ENCODE results near the gene TMEM119. TPM values are rescaled to one million over a fixed set of nuclear protein-coding genes. Genes with fewer than 3 reads are reported as not detected.

TMEM119 gene
- total and polyA plus RNA-seq, 2 of the 13 experiments (the other 11 are each of a cell fraction or from before 2014, with no cell fraction given): not detected

DNA sequence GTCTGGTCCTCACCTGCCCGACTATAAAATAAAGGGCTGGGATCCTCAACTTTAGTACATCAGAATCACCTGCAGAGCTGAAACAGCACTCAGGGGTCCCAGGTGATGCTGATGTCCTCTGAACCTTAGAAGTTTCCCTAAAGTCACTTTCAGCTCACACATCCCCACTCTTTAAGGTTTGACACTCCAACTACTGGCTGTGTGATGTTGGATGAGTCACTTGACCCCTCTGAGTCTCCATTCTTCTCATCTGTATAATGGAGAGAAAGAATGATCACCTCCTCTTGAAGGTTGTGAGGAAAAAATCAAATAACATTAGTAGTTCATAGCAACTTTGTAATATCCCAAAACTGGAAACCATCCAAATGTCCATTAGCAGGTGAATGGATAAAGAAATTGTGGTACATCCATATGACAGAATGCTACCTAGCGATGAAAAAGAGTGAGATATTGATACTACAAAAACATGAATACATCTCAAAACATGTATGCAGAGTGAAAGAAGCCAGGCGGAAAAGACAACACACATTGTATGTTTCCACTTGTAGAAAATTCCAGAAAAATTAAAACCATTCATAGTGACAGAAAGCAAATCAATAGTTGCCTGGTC lies 13.3 kb downstream of the TMEM119 start:
- no peak overlapping the region for H2AFZ ChIP-seq (ENCODE audit: low read length)
- no peak for DNase-seq (ENCODE audit: low spot score)
- BruUV-seq (replicated peaks): no TSS peak
- H3K27ac ChIP-seq (ENCODE audit: extremely low read length, insufficient read depth, low read length): no peak overlapping the region
- H3K79me2 ChIP-seq (ENCODE audit: insufficient read depth, low read length): no peaks in the 10 kb centered on the region
- 28% methylated on average over 3 of the region's 3 CpGs for WGBS (ENCODE audit: low lambda C conversion rate)
- TF ChIP-seq ELF1 (CRISPR knock-in tag; IDR thresholded peaks at IDR 0.05) (no peak), TOPORS (CRISPR knock-in tag; IDR thresholded peaks at IDR 0.05) (no peak), ZBTB1 (CRISPR knock-in tag; IDR thresholded peaks at IDR 0.05; ENCODE audit: borderline replicate concordance) (no peak), ZNF543 (CRISPR knock-in tag; IDR thresholded peaks at IDR 0.05) (no peak)
- TF ChIP-seq, protein P1, sequence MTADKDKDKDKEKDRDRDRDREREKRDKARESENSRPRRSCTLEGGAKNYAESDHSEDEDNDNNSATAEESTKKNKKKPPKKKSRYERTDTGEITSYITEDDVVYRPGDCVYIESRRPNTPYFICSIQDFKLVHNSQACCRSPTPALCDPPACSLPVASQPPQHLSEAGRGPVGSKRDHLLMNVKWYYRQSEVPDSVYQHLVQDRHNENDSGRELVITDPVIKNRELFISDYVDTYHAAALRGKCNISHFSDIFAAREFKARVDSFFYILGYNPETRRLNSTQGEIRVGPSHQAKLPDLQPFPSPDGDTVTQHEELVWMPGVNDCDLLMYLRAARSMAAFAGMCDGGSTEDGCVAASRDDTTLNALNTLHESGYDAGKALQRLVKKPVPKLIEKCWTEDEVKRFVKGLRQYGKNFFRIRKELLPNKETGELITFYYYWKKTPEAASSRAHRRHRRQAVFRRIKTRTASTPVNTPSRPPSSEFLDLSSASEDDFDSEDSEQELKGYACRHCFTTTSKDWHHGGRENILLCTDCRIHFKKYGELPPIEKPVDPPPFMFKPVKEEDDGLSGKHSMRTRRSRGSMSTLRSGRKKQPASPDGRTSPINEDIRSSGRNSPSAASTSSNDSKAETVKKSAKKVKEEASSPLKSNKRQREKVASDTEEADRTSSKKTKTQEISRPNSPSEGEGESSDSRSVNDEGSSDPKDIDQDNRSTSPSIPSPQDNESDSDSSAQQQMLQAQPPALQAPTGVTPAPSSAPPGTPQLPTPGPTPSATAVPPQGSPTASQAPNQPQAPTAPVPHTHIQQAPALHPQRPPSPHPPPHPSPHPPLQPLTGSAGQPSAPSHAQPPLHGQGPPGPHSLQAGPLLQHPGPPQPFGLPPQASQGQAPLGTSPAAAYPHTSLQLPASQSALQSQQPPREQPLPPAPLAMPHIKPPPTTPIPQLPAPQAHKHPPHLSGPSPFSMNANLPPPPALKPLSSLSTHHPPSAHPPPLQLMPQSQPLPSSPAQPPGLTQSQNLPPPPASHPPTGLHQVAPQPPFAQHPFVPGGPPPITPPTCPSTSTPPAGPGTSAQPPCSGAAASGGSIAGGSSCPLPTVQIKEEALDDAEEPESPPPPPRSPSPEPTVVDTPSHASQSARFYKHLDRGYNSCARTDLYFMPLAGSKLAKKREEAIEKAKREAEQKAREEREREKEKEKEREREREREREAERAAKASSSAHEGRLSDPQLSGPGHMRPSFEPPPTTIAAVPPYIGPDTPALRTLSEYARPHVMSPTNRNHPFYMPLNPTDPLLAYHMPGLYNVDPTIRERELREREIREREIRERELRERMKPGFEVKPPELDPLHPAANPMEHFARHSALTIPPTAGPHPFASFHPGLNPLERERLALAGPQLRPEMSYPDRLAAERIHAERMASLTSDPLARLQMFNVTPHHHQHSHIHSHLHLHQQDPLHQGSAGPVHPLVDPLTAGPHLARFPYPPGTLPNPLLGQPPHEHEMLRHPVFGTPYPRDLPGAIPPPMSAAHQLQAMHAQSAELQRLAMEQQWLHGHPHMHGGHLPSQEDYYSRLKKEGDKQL (CRISPR knock-in tag; IDR thresholded peaks at IDR 0.05; ENCODE audit: low read depth): no peak
- POLR2A ChIA-PET: no interaction called here
- no peak for ATAC-seq
- FAIRE-seq: no peak
- CTCF ChIA-PET (ENCODE audit: low intra/inter-chr PET ratio, low total read pairs): no interaction called here
- H3K4me1 ChIP-seq (ENCODE audit: insufficient read depth, low read length): no peaks in the 10 kb centered on the region
- H3K9me3 ChIP-seq (ENCODE audit: low read length): no peaks in the 10 kb centered on the region
- no peak overlapping the region for H3K4me3 ChIP-seq (replicated peaks in 1 of 3; ENCODE audit: insufficient read depth in 1 of 3, low read depth in 2 of 3, low read length in 3 of 3)
- H3K4me2 ChIP-seq (ENCODE audit: low read depth, low read length): no peak overlapping the region
- intact Hi-C loops (cut with micrococcal nuclease; ENCODE audit: unreplicated experiment) (no loop called here), in situ Hi-C loops (cut with HindIII; ENCODE audit: extremely low pct_ligation_motif_present, low pct_unique_long_range_greater_than_20kb) (no loop called here)
- no peak overlapping the region for H3K9ac ChIP-seq (ENCODE audit: insufficient read depth, low read depth, low read length)
- H3K27me3 ChIP-seq (ENCODE audit: control insufficient read depth in 1 of 2, insufficient read depth in 2 of 2, low read length in 2 of 2): peaks cover 6 to 22% of the 10 kb centered on the region in 2 experiments; a peak in 4 of 5 replicates
- H3K36me3 ChIP-seq (replicated peaks in 1 of 2; ENCODE audit: control insufficient read depth in 1 of 2, insufficient read depth in 2 of 2, low read length in 2 of 2): no peaks in the 10 kb centered on the region
- H4K20me1 ChIP-seq (ENCODE audit: insufficient read depth, low read length): no peaks in the 10 kb centered on the region
